OCI-LY1 (cell line): Measurements from ENCODE around the gene BRICD5.

ENCODE experiments used
- H2AFZ ChIP-seq: fragments of 200-600 bp; sonication (generic), shearing (Covaris generic); 2 replicates; pipeline ENCODE4 v1.6.0; 2014; ENCODE audit warnings: antibody characterized with exemption, mild to moderate bottlenecking, low read length
- H3F3A ChIP-seq: fragments of 200-600 bp; sonication (generic), shearing (Covaris generic); 2 replicates; pipeline ENCODE4 v1.6.0; 2014; ENCODE audit warnings: mild to moderate bottlenecking, antibody characterized with exemption, low read length, moderate library complexity; ENCODE audit not compliant: insufficient read depth
- H3K27ac ChIP-seq: fragments of 200-600 bp; sonication (generic); 2 replicates; pipeline ENCODE4 v1.5.1; 2014; ENCODE audit warnings: low read length, mixed run types, mild to moderate bottlenecking, low read depth; ENCODE audit not compliant: poor library complexity, severe bottlenecking
- H3K27me3 ChIP-seq: fragments of 200-600 bp; sonication (generic); 2 replicates; pipeline ENCODE4 v1.6.0; 2014; ENCODE audit warnings: antibody characterized with exemption, mild to moderate bottlenecking, low read length, moderate library complexity; ENCODE audit not compliant: insufficient read depth
- H3K36me3 ChIP-seq: fragments of 200-600 bp; sonication (generic); 2 replicates; pipeline ENCODE4 v1.6.1; 2014; ENCODE audit warnings: mild to moderate bottlenecking, antibody characterized with exemption, low read length, moderate library complexity, mixed read lengths; ENCODE audit not compliant: insufficient read depth
- H3K4me1 ChIP-seq: fragments of 200-600 bp; sonication (generic); 2 replicates; pipeline ENCODE4 v1.5.1; 2014; ENCODE audit warnings: mild to moderate bottlenecking, low read length, moderate library complexity; ENCODE audit not compliant: insufficient read depth, severe bottlenecking
- H3K4me2 ChIP-seq: fragments of 200-600 bp; sonication (generic), shearing (Covaris generic); 2 replicates; pipeline ENCODE4 v1.6.1; 2014; ENCODE audit warnings: low read length
- H3K4me3 ChIP-seq: fragments of 200-600 bp; sonication (generic); 2 replicates; pipeline ENCODE4 v1.5.1; 2014; ENCODE audit warnings: low read length, low read depth, mild to moderate bottlenecking, mixed read lengths; ENCODE audit not compliant: poor library complexity, severe bottlenecking
- H3K79me2 ChIP-seq: fragments of 200-600 bp; shearing (Covaris generic); 2 replicates; pipeline ENCODE4 v1.6.1; 2016; ENCODE audit warnings: mixed run types, low read length, mixed read lengths; ENCODE audit not compliant: insufficient read depth
- H3K9ac ChIP-seq: fragments of 200-600 bp; sonication (generic), shearing (Covaris generic); 2 replicates; pipeline ENCODE4 v1.6.1; 2014; ENCODE audit warnings: mild to moderate bottlenecking, low read length, mixed read lengths
- H3K9me2 ChIP-seq: fragments of 200-600 bp; sonication (generic), shearing (Covaris generic); 2 replicates; pipeline ENCODE4 v1.6.1; 2014; ENCODE audit warnings: low read depth, mild to moderate bottlenecking, low read length, mixed read lengths
- H3K9me3 ChIP-seq: fragments of 200-600 bp; shearing (Covaris generic); 2 replicates; pipeline ENCODE4 v1.6.1; 2014; ENCODE audit warnings: low read length, mixed read lengths
- H4K20me1 ChIP-seq: fragments of 200-600 bp; sonication (generic), shearing (Covaris generic); 2 replicates; pipeline ENCODE4 v1.6.0; 2016; ENCODE audit warnings: mild to moderate bottlenecking, low read length; ENCODE audit not compliant: insufficient read depth
- EZH2 ChIP-seq: fragments of 200-600 bp; sonication (generic), shearing (Covaris generic); IDR thresholded peaks from 2 replicates; pipeline ENCODE4 v1.8.0; 2017; ENCODE audit warnings: borderline replicate concordance, mixed run types, mild to moderate bottlenecking, antibody characterized with exemption, low read length, moderate library complexity, mixed read lengths
- TF ChIP-seq, protein P1 (sequence below): fragments of 200-600 bp; sonication (generic), shearing (Covaris generic); IDR thresholded peaks from 2 replicates; pipeline ENCODE4 v1.5.1; 2017; ENCODE audit warnings: mild to moderate bottlenecking, antibody characterized with exemption, low read length, moderate library complexity, mixed read lengths

Gene BRICD5

DNA sequence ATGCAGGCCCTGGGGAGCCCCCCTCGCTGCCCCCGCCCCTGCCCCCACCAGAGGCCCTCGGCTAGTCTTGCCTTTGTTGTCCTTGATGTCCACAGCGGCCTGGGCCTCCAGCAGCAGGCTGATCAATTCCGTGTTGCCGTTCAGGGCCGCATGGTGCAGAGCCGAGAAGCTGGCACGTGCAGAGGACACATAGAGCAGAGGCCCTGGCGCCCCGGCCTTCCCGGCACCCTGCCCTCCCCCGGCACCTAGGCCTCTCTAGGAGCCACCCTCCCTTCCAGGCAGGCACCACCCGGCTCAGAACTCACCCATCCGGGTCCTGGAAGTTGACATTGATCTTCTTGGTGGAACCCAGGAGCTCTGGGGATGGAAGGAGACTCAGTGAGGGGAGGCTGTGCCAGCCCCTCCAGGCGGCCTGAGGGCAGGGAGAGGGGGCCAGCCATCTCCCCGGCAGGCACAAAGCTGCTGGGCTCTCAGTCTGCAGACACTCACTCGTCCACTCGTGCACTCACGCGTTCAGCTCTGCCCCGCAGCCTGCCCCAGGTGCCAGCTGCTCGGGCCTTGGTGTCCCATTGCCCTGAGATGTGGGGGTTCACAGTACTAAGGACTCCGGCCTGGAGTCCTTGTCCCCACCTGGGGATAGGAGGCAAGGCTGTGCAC lies 20.5 kb downstream of the BRICD5 start:
- TF ChIP-seq, protein P1, sequence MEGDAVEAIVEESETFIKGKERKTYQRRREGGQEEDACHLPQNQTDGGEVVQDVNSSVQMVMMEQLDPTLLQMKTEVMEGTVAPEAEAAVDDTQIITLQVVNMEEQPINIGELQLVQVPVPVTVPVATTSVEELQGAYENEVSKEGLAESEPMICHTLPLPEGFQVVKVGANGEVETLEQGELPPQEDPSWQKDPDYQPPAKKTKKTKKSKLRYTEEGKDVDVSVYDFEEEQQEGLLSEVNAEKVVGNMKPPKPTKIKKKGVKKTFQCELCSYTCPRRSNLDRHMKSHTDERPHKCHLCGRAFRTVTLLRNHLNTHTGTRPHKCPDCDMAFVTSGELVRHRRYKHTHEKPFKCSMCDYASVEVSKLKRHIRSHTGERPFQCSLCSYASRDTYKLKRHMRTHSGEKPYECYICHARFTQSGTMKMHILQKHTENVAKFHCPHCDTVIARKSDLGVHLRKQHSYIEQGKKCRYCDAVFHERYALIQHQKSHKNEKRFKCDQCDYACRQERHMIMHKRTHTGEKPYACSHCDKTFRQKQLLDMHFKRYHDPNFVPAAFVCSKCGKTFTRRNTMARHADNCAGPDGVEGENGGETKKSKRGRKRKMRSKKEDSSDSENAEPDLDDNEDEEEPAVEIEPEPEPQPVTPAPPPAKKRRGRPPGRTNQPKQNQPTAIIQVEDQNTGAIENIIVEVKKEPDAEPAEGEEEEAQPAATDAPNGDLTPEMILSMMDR: no peak
- TF ChIP-seq EZH2: no peak
- Histone ChIP-seq H4K20me1 (no peaks in the 10 kb centered on the region), H3K9ac (no peak overlapping the region), H3K9me3 (no peaks in the 10 kb centered on the region), H3F3A (no peaks in the 10 kb centered on the region), H3K36me3 (no peaks in the 10 kb centered on the region), H3K4me3 (no peak overlapping the region), H3K9me2 (no peaks in the 10 kb centered on the region), H3K27me3 (peaks cover 21% of the 10 kb centered on the region; the same call in 1 of the 2 replicates), H3K4me1 (no peaks in the 10 kb centered on the region), H2AFZ (no peak overlapping the region), H3K79me2 (no peaks in the 10 kb centered on the region), H3K27ac (no peak overlapping the region), H3K4me2 (no peak overlapping the region)

- TF ChIP-seq, protein P1: no peak
- TF ChIP-seq EZH2: no peak
- Histone ChIP-seq H2AFZ (no peak overlapping the region), H3K4me2 (no peak overlapping the region), H3K9me2 (no peaks in the 10 kb centered on the region), H3F3A (no peaks in the 10 kb centered on the region), H4K20me1 (no peaks in the 10 kb centered on the region), H3K4me3 (no peak overlapping the region), H3K4me1 (no peaks in the 10 kb centered on the region), H3K27ac (no peak overlapping the region), H3K79me2 (no peaks in the 10 kb centered on the region), H3K9me3 (no peaks in the 10 kb centered on the region), H3K36me3 (no peaks in the 10 kb centered on the region), H3K9ac (no peak overlapping the region), H3K27me3 (peaks cover 18% of the 10 kb centered on the region; the same call in 1 of the 2 replicates)
Measured at GRCh38 chr16:2189252-2189893, 21.3 kb downstream of the BRICD5 start.

- no peak overlapping the region for H3K27ac ChIP-seq
- no peaks in the 10 kb centered on the region for H3K36me3 ChIP-seq
- H3K27me3 ChIP-seq: peaks cover 18% of the 10 kb centered on the region; the same call in 1 of the 2 replicates
- H3K79me2 ChIP-seq: no peaks in the 10 kb centered on the region
- H2AFZ ChIP-seq: no peak overlapping the region
- no peak overlapping the region for H3K4me3 ChIP-seq
- H3K4me1 ChIP-seq: no peaks in the 10 kb centered on the region
- H3K9me2 ChIP-seq: no peaks in the 10 kb centered on the region
- no peaks in the 10 kb centered on the region for H4K20me1 ChIP-seq
- no peaks in the 10 kb centered on the region for H3K9me3 ChIP-seq
- TF ChIP-seq EZH2: no peak
- TF ChIP-seq, protein P1: no peak
- H3F3A ChIP-seq: no peaks in the 10 kb centered on the region
- no peak overlapping the region for H3K4me2 ChIP-seq
- H3K9ac ChIP-seq: no peak overlapping the region
Measured at GRCh38 chr16:2188395-2188794, 22.3 kb downstream of the BRICD5 start.
